Measurements from ENCODE around the gene CYB561D1. TPM values are rescaled to one million over a fixed set of nuclear protein-coding genes. Genes with fewer than 3 reads are reported as not detected.

Gene CYB561D1
- total RNA-seq, 1 donor from 2014 or later: 5.0 TPM

DNA sequence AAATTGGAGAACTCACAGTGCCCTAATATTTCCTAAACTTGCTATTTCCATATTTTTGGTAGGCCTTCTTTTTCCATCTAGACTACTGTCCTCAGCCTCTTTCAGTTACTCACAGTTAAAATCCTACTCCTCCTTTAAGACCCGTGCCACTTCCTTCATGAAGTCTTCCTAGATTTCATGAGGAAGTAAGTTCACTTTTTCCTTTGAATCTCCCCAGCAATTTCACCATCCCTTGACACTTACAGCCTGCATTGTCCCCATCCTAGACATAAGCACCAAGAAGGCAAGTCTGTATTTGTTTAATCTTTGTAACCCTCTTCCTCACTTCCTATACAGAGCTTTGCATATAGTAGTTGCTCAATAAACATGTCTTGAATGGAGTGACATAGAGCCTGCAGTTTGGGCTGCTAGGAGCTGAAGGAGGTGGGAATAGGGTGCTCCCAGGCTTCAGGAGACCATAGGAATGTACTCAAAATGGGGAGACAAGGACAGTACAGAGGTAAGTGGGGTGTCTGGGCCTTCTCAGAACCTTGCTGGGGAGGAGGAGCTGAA, 40.5 kb downstream of the CYB561D1 start:
- TF ChIP-seq, protein P1, sequence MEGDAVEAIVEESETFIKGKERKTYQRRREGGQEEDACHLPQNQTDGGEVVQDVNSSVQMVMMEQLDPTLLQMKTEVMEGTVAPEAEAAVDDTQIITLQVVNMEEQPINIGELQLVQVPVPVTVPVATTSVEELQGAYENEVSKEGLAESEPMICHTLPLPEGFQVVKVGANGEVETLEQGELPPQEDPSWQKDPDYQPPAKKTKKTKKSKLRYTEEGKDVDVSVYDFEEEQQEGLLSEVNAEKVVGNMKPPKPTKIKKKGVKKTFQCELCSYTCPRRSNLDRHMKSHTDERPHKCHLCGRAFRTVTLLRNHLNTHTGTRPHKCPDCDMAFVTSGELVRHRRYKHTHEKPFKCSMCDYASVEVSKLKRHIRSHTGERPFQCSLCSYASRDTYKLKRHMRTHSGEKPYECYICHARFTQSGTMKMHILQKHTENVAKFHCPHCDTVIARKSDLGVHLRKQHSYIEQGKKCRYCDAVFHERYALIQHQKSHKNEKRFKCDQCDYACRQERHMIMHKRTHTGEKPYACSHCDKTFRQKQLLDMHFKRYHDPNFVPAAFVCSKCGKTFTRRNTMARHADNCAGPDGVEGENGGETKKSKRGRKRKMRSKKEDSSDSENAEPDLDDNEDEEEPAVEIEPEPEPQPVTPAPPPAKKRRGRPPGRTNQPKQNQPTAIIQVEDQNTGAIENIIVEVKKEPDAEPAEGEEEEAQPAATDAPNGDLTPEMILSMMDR (IDR thresholded peaks at IDR 0.05; ENCODE audit: insufficient read depth, low read length, severe bottlenecking): no peak
- H3K36me3 ChIP-seq (ENCODE audit: control insufficient read depth, insufficient read depth, low read length): no peaks in the 10 kb centered on the region
- H3K4me3 ChIP-seq (ENCODE audit: low read depth, low read length): no peak overlapping the region
- no peak for DNase-seq (ENCODE audit: low read depth)
- no peaks in the 10 kb centered on the region for H3K27me3 ChIP-seq (ENCODE audit: control insufficient read depth, insufficient read depth, low read length)
- no peak for FAIRE-seq

DNA sequence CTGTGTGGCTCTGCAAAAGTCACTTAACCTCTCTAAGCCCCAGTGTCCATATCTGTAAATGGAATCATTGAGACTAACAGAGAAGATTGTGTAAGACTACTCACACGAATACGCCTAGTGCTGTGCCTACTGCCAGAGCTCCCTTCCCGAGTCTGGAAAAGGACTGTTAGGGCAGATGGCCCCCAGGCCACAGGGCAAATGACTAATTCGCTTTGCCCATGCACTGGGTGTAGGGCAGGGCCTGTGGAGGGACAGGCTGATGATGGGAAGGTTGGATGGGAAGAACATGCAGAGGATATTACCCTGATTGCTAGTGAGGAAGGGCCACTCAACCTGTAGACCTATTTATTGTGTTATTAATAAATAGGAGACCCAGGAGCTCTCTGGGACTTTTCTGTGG, 41.6 kb downstream of the CYB561D1 start:
- no peaks in the 10 kb centered on the region for H3K36me3 ChIP-seq (ENCODE audit: control insufficient read depth, insufficient read depth, low read length)
- DNase-seq (ENCODE audit: low read depth) (no peak), FAIRE-seq (no peak)
- no peaks in the 10 kb centered on the region for H3K27me3 ChIP-seq (ENCODE audit: control insufficient read depth, insufficient read depth, low read length)
- H3K4me3 ChIP-seq (ENCODE audit: low read depth, low read length): no peak overlapping the region
- TF ChIP-seq, protein P1 (IDR thresholded peaks at IDR 0.05; ENCODE audit: insufficient read depth, low read length, severe bottlenecking): no peak

DNA sequence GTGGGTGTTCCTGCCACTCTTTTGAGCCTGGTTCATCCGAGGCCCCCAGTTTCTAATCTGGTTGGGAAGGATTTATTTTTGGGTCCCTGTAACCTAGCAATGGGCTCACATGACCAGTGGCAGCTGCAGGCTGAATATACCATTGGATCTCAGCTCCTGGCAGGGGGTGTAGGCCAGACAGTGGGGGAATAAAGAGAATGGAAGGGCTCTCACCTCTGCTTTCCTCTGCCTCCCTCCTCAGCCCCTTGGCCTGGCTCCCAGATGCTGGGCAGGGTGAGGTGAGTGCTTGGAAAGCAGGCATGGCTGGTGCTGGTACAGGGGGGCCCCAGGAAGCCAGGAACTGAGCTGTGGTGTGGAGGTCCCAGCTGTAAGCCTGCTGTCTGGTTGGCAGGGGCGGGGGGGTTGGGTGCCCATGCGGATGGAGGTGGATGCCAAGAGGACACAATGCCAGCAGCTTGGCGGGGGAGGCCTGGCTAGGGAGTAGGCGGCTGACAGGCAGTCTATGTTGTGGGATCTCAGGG, 42.1 kb downstream of the CYB561D1 start:
- DNase-seq (ENCODE audit: low read depth): no peak
- TF ChIP-seq, protein P1 (IDR thresholded peaks at IDR 0.05; ENCODE audit: insufficient read depth, low read length, severe bottlenecking): no peak
- no peaks in the 10 kb centered on the region for H3K36me3 ChIP-seq (ENCODE audit: control insufficient read depth, insufficient read depth, low read length)
- FAIRE-seq: no peak
- no peak overlapping the region for H3K4me3 ChIP-seq (ENCODE audit: low read depth, low read length)
- no peaks in the 10 kb centered on the region for H3K27me3 ChIP-seq (ENCODE audit: control insufficient read depth, insufficient read depth, low read length)

DNA sequence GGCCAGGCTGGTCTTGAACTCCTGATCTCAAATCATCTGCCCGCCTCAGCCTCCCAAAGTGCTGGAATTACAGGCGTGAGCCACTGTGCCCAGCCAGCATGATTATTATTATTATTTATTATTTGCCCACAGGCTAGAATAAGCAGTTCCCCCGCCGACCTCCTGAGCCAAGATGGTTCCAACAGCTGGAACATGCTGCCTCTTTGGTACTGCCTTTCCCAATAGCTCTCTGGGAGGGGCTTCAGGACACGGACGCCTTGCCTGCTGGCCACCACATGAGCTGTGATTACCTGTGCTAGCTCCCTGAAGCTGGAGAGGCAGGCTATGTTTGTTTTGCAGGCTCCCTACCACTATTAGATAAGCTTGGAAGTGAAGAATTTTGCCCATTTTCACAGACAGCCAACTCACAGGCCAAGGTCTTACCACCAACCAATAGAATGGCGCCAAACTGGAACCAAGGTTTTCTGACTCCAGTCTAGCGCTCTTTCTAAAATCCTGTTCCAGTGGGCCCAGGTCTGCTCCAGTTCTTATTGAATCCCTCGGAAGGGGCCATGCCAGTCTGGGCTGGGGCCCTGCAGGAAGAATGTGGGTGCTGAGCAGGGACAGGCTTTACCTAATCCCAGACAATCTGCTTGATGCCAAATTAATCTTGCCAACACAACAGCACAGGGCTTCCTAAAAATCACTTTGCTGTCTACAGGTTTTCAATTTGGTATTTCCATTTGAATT, 43.7 kb downstream of the CYB561D1 start:
- FAIRE-seq (no peak), DNase-seq (ENCODE audit: low read depth) (no peak)
- TF ChIP-seq, protein P1 (IDR thresholded peaks at IDR 0.05; ENCODE audit: insufficient read depth, low read length, severe bottlenecking): no peak
- Histone ChIP-seq H3K27me3 (ENCODE audit: control insufficient read depth, insufficient read depth, low read length) (no peaks in the 10 kb centered on the region), H3K36me3 (ENCODE audit: control insufficient read depth, insufficient read depth, low read length) (no peaks in the 10 kb centered on the region), H3K4me3 (ENCODE audit: low read depth, low read length) (no peak overlapping the region)

DNA sequence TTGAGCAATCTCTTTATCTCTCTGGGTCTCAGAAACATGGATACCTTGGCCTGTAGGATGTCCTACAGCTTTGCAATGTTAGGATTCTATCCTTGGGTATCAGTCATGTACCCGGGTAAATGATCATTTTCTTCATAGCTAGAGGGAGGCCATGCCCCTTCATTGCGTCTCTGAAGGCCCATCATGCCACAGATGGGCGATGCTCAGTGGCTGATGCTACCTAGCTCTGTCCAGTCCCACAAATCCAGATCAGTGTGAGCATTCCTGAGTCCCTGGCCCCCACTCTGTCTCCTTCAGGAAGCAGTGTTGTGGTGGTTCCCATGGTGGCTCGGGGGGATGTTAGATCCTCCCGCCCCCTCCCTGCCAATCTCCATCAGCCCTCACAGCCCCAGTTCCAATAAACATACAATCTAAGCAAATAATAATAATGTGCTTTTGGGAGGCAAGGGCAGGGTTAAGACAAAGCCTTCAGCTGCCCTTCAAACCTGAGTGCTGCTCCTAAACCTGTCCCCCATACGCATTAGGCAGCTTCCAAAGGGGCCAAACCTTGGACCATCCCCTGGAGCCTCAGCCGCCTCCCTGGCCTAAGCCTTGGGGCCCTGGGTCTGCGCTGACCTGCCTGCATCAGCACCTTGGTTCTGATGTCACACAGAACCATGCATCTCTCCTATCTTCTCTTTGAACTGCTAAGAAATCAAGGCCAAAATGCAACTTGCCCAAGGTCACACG, 45.1 kb downstream of the CYB561D1 start:
- DNase-seq (ENCODE audit: low read depth) (no peak), FAIRE-seq (no peak)
- Histone ChIP-seq H3K36me3 (ENCODE audit: control insufficient read depth, insufficient read depth, low read length) (no peaks in the 10 kb centered on the region), H3K27me3 (ENCODE audit: control insufficient read depth, insufficient read depth, low read length) (no peaks in the 10 kb centered on the region), H3K4me3 (ENCODE audit: low read depth, low read length) (no peak overlapping the region)
- TF ChIP-seq, protein P1 (IDR thresholded peaks at IDR 0.05; ENCODE audit: insufficient read depth, low read length, severe bottlenecking): no peak

Measured in bronchial epithelial cell (primary cell).